Panc1 (cell line): Measurements from ENCODE around the gene MAN2C1.

Experiments
- CTCF ChIP-seq: fragments of 450-650 bp; IDR thresholded peaks from 2 replicates; pipeline ENCODE4 v1.5.1; 2017; ENCODE audit warnings: mild to moderate bottlenecking
- POLR2AphosphoS5 ChIP-seq: IDR thresholded peaks from 2 replicates; pipeline ENCODE4 v1.6.1; 2012; ENCODE audit warnings: mild to moderate bottlenecking, low read depth, low read length, moderate library complexity
- REST ChIP-seq, 2 experiments: IDR thresholded peaks; 2 replicates each; pipeline ENCODE4 v1.6.1; 2011 to 2012; ENCODE audit warnings: low read depth in 2 of 2, control low read depth in 1 of 2, low read length in 1 of 2, mild to moderate bottlenecking in 1 of 2, moderate library complexity in 1 of 2; ENCODE audit not compliant: insufficient read depth in 1 of 2
- TCF7L2 ChIP-seq: IDR thresholded peaks from 2 replicates; pipeline ENCODE4 v1.6.1; 2011; ENCODE audit warnings: mild to moderate bottlenecking, low read depth, low read length, inconsistent platforms

GRCh38 chr15:75325922-75326321 lies 42.5 kb downstream of the MAN2C1 start:
- no peak for TF ChIP-seq CTCF
- no peak for TF ChIP-seq POLR2AphosphoS5
- TF ChIP-seq REST (IDR thresholded peaks at IDR 0.05; ENCODE audit: insufficient read depth in 1 of 2, low read depth in 2 of 2, low read length in 1 of 2), result no peak
- TF ChIP-seq TCF7L2, result no peak
